ENCODE measurements around the gene SLC4A2. TPM values are rescaled to one million over a fixed set of nuclear protein-coding genes. Genes with fewer than 3 reads are reported as not detected.
A peak's percentile ranks its signal among the peaks of the same experiment; 100 is the strongest.
"Not testable (repeated sequence)": the region's sequence is repeated elsewhere in the genome, so short reads cannot be mapped to it uniquely, and the experiment has no call there.

Gene SLC4A2
- total and polyA plus RNA-seq, 7 donors, result 26.5 to 39.8 (median 32.0) TPM

DNA sequence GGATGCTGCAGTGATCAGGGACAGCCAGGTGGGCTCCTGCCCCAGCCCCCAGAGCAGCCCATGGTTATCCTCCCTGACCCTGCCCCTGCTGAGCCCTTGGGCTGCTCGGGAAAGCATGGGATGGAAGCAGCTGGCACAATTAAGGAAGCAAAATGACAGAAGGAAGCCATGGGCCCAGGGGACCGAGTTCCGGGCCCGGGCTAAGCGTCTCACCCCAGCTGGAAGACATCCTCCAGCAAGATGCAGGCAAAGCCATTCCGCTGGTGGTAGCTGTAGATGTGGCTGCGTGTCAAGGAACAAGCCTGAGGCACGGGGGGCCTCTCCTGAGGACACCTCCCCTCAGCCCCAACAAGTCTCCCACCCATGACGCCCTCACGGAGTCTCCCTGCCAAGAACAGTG, 36.2 kb upstream of the SLC4A2 start:
- Histone ChIP-seq H3K36me3 (ENCODE audit: insufficient read depth in 1 of 2, low read depth in 1 of 2) (no peaks in the 10 kb centered on the region), H3K27ac (no peak overlapping the region), H3K9me3 (no peaks in the 10 kb centered on the region), H3K4me3 (no peak overlapping the region), H3K4me1 (peaks cover 3% of the 10 kb centered on the region), H3K27me3 (ENCODE audit: insufficient read depth in 3 of 3, low read length in 2 of 3) (peaks cover 0 to 18% (median 1%) of the 10 kb centered on the region in 3 donors)
- TF ChIP-seq, protein P1, sequence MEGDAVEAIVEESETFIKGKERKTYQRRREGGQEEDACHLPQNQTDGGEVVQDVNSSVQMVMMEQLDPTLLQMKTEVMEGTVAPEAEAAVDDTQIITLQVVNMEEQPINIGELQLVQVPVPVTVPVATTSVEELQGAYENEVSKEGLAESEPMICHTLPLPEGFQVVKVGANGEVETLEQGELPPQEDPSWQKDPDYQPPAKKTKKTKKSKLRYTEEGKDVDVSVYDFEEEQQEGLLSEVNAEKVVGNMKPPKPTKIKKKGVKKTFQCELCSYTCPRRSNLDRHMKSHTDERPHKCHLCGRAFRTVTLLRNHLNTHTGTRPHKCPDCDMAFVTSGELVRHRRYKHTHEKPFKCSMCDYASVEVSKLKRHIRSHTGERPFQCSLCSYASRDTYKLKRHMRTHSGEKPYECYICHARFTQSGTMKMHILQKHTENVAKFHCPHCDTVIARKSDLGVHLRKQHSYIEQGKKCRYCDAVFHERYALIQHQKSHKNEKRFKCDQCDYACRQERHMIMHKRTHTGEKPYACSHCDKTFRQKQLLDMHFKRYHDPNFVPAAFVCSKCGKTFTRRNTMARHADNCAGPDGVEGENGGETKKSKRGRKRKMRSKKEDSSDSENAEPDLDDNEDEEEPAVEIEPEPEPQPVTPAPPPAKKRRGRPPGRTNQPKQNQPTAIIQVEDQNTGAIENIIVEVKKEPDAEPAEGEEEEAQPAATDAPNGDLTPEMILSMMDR (IDR thresholded peaks at IDR 0.05), result no peak
- DNase-seq, result no peak
- WGBS, 3 donors, result 38 to 53% (median 46%) methylated on average over 10 of the region's 10 CpGs
- ATAC-seq, result no peak
- intact Hi-C loops (cut with DNase I), result no loop called here

- Histone ChIP-seq H3K4me3 (no peak within 1 kb of the TSS), H3K27me3 (ENCODE audit: insufficient read depth in 3 of 3, low read length in 2 of 3) (peaks cover 0 to 5% (median 0%) of the 10 kb centered on the region in 3 donors), H3K4me1 (peaks cover 7% of the 10 kb centered on the region), H3K27ac (no peak within 1 kb of the TSS), H3K9me3 (no peaks in the 10 kb centered on the region), H3K36me3 (ENCODE audit: insufficient read depth in 1 of 2, low read depth in 1 of 2) (no peaks in the 10 kb centered on the region)
- intact Hi-C loops (cut with DNase I), result loop anchor here in 1 of 2 donors (5.0 kb wide), 1 partner anchor 88 kb away; no protein-coding TSS in a partner anchor
- DNase-seq, result no peak
- 70 to 77% (median 72%) methylated on average over 4 of the region's 4 CpGs for WGBS, 3 donors
- TF ChIP-seq, protein P1 (IDR thresholded peaks at IDR 0.05), result no peak
- no peak for ATAC-seq
Measured at GRCh38 chr7:151024435-151025056, 34.8 kb upstream of the SLC4A2 start, which contains the start of gene ATG9B. ATG9B (minus strand) TSS chr7:151024494; CDS start chr7:151024423, 71 bp downstream.

GRCh38 chr7:151025924-151026671, 33.3 kb upstream of the SLC4A2 start:
- H3K27me3 ChIP-seq (ENCODE audit: insufficient read depth in 3 of 3, low read length in 2 of 3), result no peaks in the 10 kb centered on the region
- no peak for DNase-seq
- no peak for ATAC-seq

GRCh38 chr7:151026771-151027727, 32.3 kb upstream of the SLC4A2 start:
- H3K27ac ChIP-seq, result peak overlapping the region; percentile 88
- peak overlapping the region; percentile 82 for H3K4me3 ChIP-seq
- not testable (repeated sequence) for DNase-seq; H3K36me3 ChIP-seq (ENCODE audit: insufficient read depth in 1 of 2, low read depth in 1 of 2); ATAC-seq; H3K9me3 ChIP-seq; H3K4me1 ChIP-seq; H3K27me3 ChIP-seq (ENCODE audit: insufficient read depth in 3 of 3, low read length in 2 of 3)
- intact Hi-C loops (cut with DNase I), result loop anchor here in 1 of 2 donors (5.0 kb wide), 1 partner anchor 85 kb away; no protein-coding TSS in a partner anchor
- 50 to 56% (median 56%) methylated on average over 19 of the region's 19 CpGs for WGBS, 3 donors

More at GRCh38 chr7:151025924-151026671, 33.3 kb upstream of the SLC4A2 start:
- Histone ChIP-seq H3K4me3 (no peak overlapping the region), H3K4me1 (peaks cover 9% of the 10 kb centered on the region), H3K27ac (no peak overlapping the region), H3K9me3 (no peaks in the 10 kb centered on the region), H3K36me3 (ENCODE audit: insufficient read depth in 1 of 2, low read depth in 1 of 2) (no peaks in the 10 kb centered on the region)
- TF ChIP-seq, protein P1 (IDR thresholded peaks at IDR 0.05), result no peak
- WGBS, 3 donors, result 77 to 84% (median 81%) methylated on average over 4 of the region's 4 CpGs
- intact Hi-C loops (cut with DNase I), result loop anchor here in 1 of 2 donors (5.0 kb wide), 1 partner anchor 86 kb away; no protein-coding TSS in a partner anchor

DNA sequence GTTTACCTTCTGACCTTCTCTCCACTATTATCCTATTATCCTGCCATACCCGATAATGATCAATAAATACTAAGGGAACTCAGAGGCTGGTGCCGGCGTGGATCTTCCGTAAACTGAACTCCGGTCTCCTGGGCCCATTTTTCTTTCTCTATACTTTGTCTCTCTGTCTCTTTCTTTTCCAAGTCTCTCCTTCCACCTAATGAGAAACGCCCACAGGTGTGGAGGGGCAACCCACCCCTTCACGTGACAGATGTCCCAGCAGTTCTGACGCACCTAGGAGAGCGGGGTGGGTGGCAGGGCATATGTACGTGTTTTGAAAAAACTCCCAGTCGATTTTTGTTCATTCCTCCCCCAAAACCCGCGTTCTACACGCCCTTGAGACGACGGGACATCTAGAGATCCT, 31.7 kb upstream of the SLC4A2 start:
- peak in 1 of 4 donors; percentile 0 for ATAC-seq
- not testable (repeated sequence) for H3K4me1 ChIP-seq; H3K27me3 ChIP-seq (ENCODE audit: insufficient read depth in 3 of 3, low read length in 2 of 3); DNase-seq; H3K9me3 ChIP-seq
- intact Hi-C loops (cut with DNase I), result loop anchor here in 1 of 2 donors (5.0 kb wide), 1 partner anchor 85 kb away; no protein-coding TSS in a partner anchor
- peaks cover 0 to 16% of the 10 kb centered on the region in 2 donors for H3K36me3 ChIP-seq (ENCODE audit: insufficient read depth in 1 of 2, low read depth in 1 of 2)
- peak overlapping the region; percentile 88 for H3K27ac ChIP-seq
- peak overlapping the region; percentile 82 for H3K4me3 ChIP-seq
- WGBS, 3 donors, result 7 to 11% (median 10%) methylated on average over 16 of the region's 16 CpGs

All from psoas muscle (tissue), 8 donors.